Measurements from ENCODE around the gene USP13. TPM values are rescaled to one million over a fixed set of nuclear protein-coding genes. Genes with fewer than 3 reads are reported as not detected.

Gene USP13
- total RNA-seq (2016; rRNA removed; fragmentation: Illumina TruSeq; extraction: Trizol) (15.9 and 23.2 TPM in 2 replicates), polyA plus RNA-seq (2011; rRNA removed) (29.2 and 36.7 TPM in 2 replicates), polyA minus RNA-seq (2011; rRNA and poly(A)+ RNA removed; ENCODE audit: low replicate concordance) (32.1 and 37.3 TPM in 2 replicates), Bru-seq, nascent RNA (percentile 84 among the genes with signal in this experiment), BruChase-seq, experiment 1, labeled RNA remaining after a 6-hour chase (percentile 75 among the genes with signal in this experiment), BruChase-seq, experiment 2, labeled RNA remaining after a 2-hour chase (percentile 78 among the genes with signal in this experiment)
- total RNA-seq (2016; cell fraction: cytosol; rRNA removed; fragmentation: Illumina TruSeq; extraction: Trizol; ENCODE audit: low read depth) = 11.7 and 12.8 TPM in 2 replicates
- total RNA-seq (2016; cell fraction: insoluble cytoplasmic fraction; rRNA removed; fragmentation: Illumina TruSeq; extraction: Trizol) = 15.0 and 22.6 TPM in 2 replicates
- total RNA-seq (2016; cell fraction: membrane; rRNA removed; fragmentation: Illumina TruSeq; extraction: Trizol) = 10.0 and 10.5 TPM in 2 replicates
- total RNA-seq (2016; cell fraction: nucleus; rRNA removed; fragmentation: Illumina TruSeq; extraction: Trizol) = 17.2 and 17.6 TPM in 2 replicates
- 19.3 and 27.5 TPM in 2 replicates for polyA plus RNA-seq (2011; cell fraction: cytosol; rRNA removed)
- polyA plus RNA-seq (2011; cell fraction: nucleus; rRNA removed) = 23.3 and 29.1 TPM in 2 replicates
- 18.4 and 29.6 TPM in 2 replicates for polyA plus RNA-seq (2012)
- 1.2 and 1.6 TPM in 2 replicates for polyA plus RNA-seq (2016; cell fraction: cytosol; fragmentation: Illumina TruSeq; extraction: Trizol; ENCODE audit: low read depth)
- polyA plus RNA-seq (2016; cell fraction: insoluble cytoplasmic fraction; fragmentation: Illumina TruSeq; extraction: Trizol; ENCODE audit: low read depth) = 18.8 and 19.7 TPM in 2 replicates
- polyA plus RNA-seq (2016; cell fraction: membrane; fragmentation: Illumina TruSeq; extraction: Trizol; ENCODE audit: low read depth) = 3.2 and 3.3 TPM in 2 replicates
- 16.1 and 17.8 TPM in 2 replicates for polyA plus RNA-seq (2016; cell fraction: nucleus; fragmentation: Illumina TruSeq; extraction: Trizol; ENCODE audit: insufficient read depth, low read depth)
- 38.5 and 48.8 TPM in 2 replicates for polyA minus RNA-seq (2011; cell fraction: cytosol; rRNA and poly(A)+ RNA removed)
- polyA minus RNA-seq (2011; cell fraction: nucleus; rRNA and poly(A)+ RNA removed) = 96.3 and 130 TPM in 2 replicates
- long read RNA-seq, experiment 1, full-length matches to known transcripts = 3 of 20 reads
- long read RNA-seq, experiment 1, partial matches to known transcripts = 4 of 20 reads
- long read RNA-seq, experiment 1, other reads (novel, unspliced or antisense) = 13 of 20 reads
- long read RNA-seq, experiment 2, full-length matches to known transcripts = 2 of 40 reads
- long read RNA-seq, experiment 2, partial matches to known transcripts = 5 of 40 reads
- long read RNA-seq, experiment 2, other reads (novel, unspliced or antisense) = 33 of 40 reads

GRCh38 chr3:179652447-179653095 is at the start of gene USP13:
USP13 (plus strand) TSS chr3:179653040; CDS start chr3:179653226, 186 bp downstream.
- CTCF ChIA-PET (ENCODE audit: low intra/inter-chr PET ratio, low total read pairs) = no interaction called here
- TF ChIP-seq ZNF883 (CRISPR knock-in tag; IDR thresholded peaks at IDR 0.05; ENCODE audit: not compliant biosample characterization) (no peak), XRCC5 (optimal IDR thresholded peaks at IDR 0.05; ENCODE audit: low read length) (no peak), ZNF496 (CRISPR knock-in tag; IDR thresholded peaks at IDR 0.05; ENCODE audit: insufficient replicate concordance) (no peak), DPF2 (CRISPR knock-in tag; IDR thresholded peaks at IDR 0.05; ENCODE audit: borderline replicate concordance, low read depth) (no peak), KLF12 (CRISPR knock-in tag; IDR thresholded peaks at IDR 0.05; ENCODE audit: borderline replicate concordance) (0 out of 2 replicates have a peak, but pooled peaks have one; percentile 24), ZIK1 (CRISPR knock-in tag; IDR thresholded peaks at IDR 0.05; ENCODE audit: borderline replicate concordance, low read depth) (no peak), SKI (IDR thresholded peaks at IDR 0.05; ENCODE audit: partially characterized antibody) (no peak), GATAD2A (CRISPR knock-in tag; IDR thresholded peaks at IDR 0.05) (no peak), ZBTB42 (CRISPR knock-in tag; IDR thresholded peaks at IDR 0.05) (no peak), HOMEZ (CRISPR knock-in tag; IDR thresholded peaks at IDR 0.05; ENCODE audit: low read depth) (no peak), RFX1 (IDR thresholded peaks at IDR 0.05) (no peak), ZNF30 (CRISPR knock-in tag; IDR thresholded peaks at IDR 0.05) (no peak), FIP1L1 (IDR thresholded peaks at IDR 0.05; ENCODE audit: borderline replicate concordance, insufficient read depth, low read depth, low read length) (no peak), RBM22 (optimal IDR thresholded peaks at IDR 0.05; ENCODE audit: low read length) (no peak), ZNF704 (CRISPR knock-in tag; IDR thresholded peaks at IDR 0.05; ENCODE audit: borderline replicate concordance) (no peak)

More at GRCh38 chr3:179652447-179653095, at the start of gene USP13:
- no peak within 1 kb of the TSS for H2AFZ ChIP-seq (ENCODE audit: low read length)
- H3K9ac ChIP-seq (ENCODE audit: insufficient read depth, low read depth, low read length) = peak within 1 kb of the TSS; percentile 90
- no peaks in the 10 kb centered on the region for H3K27me3 ChIP-seq (ENCODE audit: control insufficient read depth in 1 of 2, insufficient read depth in 2 of 2, low read length in 2 of 2)
- 2% methylated on average over 14 of the region's 56 CpGs for WGBS (ENCODE audit: low lambda C conversion rate)
- peak; percentile 51 for DNase-seq (ENCODE audit: low spot score)
- peaks cover 0 to 7% of the 10 kb centered on the region in 2 experiments; a peak in 2 of 5 replicates for H3K36me3 ChIP-seq (replicated peaks in 1 of 2; ENCODE audit: control insufficient read depth in 1 of 2, insufficient read depth in 2 of 2, low read length in 2 of 2)
- in situ Hi-C loops (cut with HindIII; ENCODE audit: extremely low pct_ligation_motif_present, low pct_unique_long_range_greater_than_20kb) = no loop called here
- no TSS peak for BruUV-seq (replicated peaks)
- no peaks in the 10 kb centered on the region for H3K9me3 ChIP-seq (ENCODE audit: low read length)
- H3K27ac ChIP-seq (ENCODE audit: extremely low read length, insufficient read depth, low read length) = peak within 1 kb of the TSS; percentile 86
- POLR2A ChIA-PET = interaction anchor here (0.8 to 2.8 kb wide), 6 partner anchors 9 to 82 kb away, joined by 3 to 30 read pairs (median 6); partner anchors contain the start of genes MRPL47 and NDUFB5
- no peaks in the 10 kb centered on the region for H4K20me1 ChIP-seq (ENCODE audit: insufficient read depth, low read length)
- peaks cover 40% of the 10 kb centered on the region for H3K79me2 ChIP-seq (ENCODE audit: insufficient read depth, low read length)
- FAIRE-seq = no peak
- intact Hi-C loops (cut with micrococcal nuclease; ENCODE audit: unreplicated experiment) = loop anchor here (1.0 to 5.0 kb wide), 3 partner anchors 11 to 80 kb away; no protein-coding TSS in a partner anchor
- H3K4me2 ChIP-seq (ENCODE audit: low read depth, low read length) = peak within 1 kb of the TSS; percentile 87
- H3K4me1 ChIP-seq (ENCODE audit: insufficient read depth, low read length) = peaks cover 44% of the 10 kb centered on the region
- peak; percentile 78 for ATAC-seq
- peak within 1 kb of the TSS; percentile 77 to 98 (median 92) for H3K4me3 ChIP-seq (replicated peaks in 1 of 3; ENCODE audit: insufficient read depth in 1 of 3, low read depth in 2 of 3, low read length in 3 of 3)

All from HepG2 (cell line).